Colonic mucosa (tissue), 4 donors: Measurements from ENCODE around the gene KRT8. TPM values are rescaled to one million over a fixed set of nuclear protein-coding genes. Genes with fewer than 3 reads are reported as not detected.
A peak's percentile ranks its signal among the peaks of the same experiment; 100 is the strongest.

Source experiments
- DNase-seq: peaks from one replicate; pipeline ENCODE4 v3.0.0-alpha.2; 2020
- H3K27ac ChIP-seq: fragments of 200-600 bp; one replicate; pipeline ENCODE4 v1.8.0; 2021
- H3K27me3 ChIP-seq: fragments of 200-600 bp; one replicate; pipeline ENCODE4 v1.8.0; 2021
- H3K36me3 ChIP-seq: fragments of 200-600 bp; one replicate; pipeline ENCODE4 v1.8.0; 2021
- H3K4me1 ChIP-seq: fragments of 200-600 bp; one replicate; pipeline ENCODE4 v1.8.0; 2021; ENCODE audit warnings: mild to moderate bottlenecking
- H3K4me3 ChIP-seq: fragments of 200-600 bp; one replicate; pipeline ENCODE4 v1.8.0; 2021
- H3K9ac ChIP-seq, 2 donors: one replicate each; pipeline ENCODE4 v1.7.0; 2013; ENCODE audit warnings: control low read depth in 2 of 2, low read depth in 2 of 2, low read length in 2 of 2
- H3K9me3 ChIP-seq: fragments of 200-600 bp; one replicate; pipeline ENCODE4 v1.8.0; 2021
- intact Hi-C: fragments of 100-400 bp; cut with DNase I; formaldehyde crosslinking; loops from one replicate; pipeline ENCODE4 v1.14.1; 2022
- total RNA-seq, 2 donors: library from RNA; stranded (reverse); fragmentation: NEBNext Ultra II Directional in 1 of 2; extraction: Animal tissue kit (Norgen Biotek cat#: 25700) in 1 of 2; gene quantifications; one replicate each; pipeline ENCODE4 v1.2.1, GENCODE V29; 2021
- TF ChIP-seq, protein P1 (sequence below): fragments of 200-600 bp; IDR thresholded peaks from one replicate; pipeline ENCODE4 v1.8.0; 2022; ENCODE audit warnings: antibody characterized with exemption, mild to moderate bottlenecking
- donor health status: healthy.
- donor health status: DM: no; HTN: no; CAD: no.
- donor health status: DM: no; HTN: no; CAD: no.

KRT8 gene
- total RNA-seq, 2 donors from 2014 or later = 4,207 to 4,597 TPM

DNA sequence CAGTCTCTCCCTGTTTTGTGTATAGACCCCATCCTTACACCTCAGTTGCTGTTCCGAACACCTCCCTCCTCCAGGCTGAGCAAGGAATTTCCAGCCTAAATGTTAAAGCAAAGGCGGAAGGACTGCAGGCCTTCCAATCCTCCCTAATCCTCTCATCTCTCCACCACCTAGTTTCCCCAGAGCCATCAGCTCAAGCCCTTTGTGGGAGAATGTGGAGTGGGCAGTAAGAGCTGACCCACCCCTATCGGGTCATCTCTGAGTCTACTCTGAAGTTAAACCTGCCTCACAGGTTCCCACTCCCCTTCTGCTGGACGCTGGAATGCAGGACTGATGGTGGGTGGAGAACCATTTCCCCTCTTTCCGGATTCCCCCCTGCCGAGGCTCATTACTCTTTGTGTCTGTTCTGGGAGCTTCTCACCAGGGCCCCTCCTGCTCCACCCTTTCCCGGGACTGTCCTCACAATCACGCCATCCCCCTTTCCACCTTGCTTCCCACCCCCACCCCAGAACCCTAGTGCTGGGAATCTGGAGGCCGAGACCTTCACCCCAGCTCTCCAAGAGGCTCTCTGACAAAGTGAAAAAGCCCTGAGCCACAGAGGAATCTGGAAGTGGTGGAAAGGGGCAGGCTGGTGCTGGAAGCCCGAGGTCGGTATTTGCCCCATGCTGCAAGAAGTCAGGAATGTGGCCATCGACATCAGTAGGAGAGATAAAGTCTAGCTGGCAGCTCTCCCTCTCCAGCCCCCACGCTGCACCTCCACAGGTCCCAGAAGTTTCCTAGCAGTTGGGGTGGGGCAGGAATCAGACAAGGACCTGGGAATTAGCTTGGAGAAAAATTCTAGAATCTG is 40.7 kb upstream of the KRT8 start:
- Histone ChIP-seq H3K4me3 (no peak overlapping the region), H3K9ac (peak overlapping the region in 1 of 2 donors; percentile 49), H3K36me3 (no peaks in the 10 kb centered on the region), H3K9me3 (no peaks in the 10 kb centered on the region), H3K27me3 (no peaks in the 10 kb centered on the region), H3K4me1 (no peaks in the 10 kb centered on the region), H3K27ac (no peak overlapping the region)
- intact Hi-C loops = no loop called here
- TF ChIP-seq, protein P1, sequence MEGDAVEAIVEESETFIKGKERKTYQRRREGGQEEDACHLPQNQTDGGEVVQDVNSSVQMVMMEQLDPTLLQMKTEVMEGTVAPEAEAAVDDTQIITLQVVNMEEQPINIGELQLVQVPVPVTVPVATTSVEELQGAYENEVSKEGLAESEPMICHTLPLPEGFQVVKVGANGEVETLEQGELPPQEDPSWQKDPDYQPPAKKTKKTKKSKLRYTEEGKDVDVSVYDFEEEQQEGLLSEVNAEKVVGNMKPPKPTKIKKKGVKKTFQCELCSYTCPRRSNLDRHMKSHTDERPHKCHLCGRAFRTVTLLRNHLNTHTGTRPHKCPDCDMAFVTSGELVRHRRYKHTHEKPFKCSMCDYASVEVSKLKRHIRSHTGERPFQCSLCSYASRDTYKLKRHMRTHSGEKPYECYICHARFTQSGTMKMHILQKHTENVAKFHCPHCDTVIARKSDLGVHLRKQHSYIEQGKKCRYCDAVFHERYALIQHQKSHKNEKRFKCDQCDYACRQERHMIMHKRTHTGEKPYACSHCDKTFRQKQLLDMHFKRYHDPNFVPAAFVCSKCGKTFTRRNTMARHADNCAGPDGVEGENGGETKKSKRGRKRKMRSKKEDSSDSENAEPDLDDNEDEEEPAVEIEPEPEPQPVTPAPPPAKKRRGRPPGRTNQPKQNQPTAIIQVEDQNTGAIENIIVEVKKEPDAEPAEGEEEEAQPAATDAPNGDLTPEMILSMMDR = no peak
- DNase-seq = peak; percentile 65

DNA sequence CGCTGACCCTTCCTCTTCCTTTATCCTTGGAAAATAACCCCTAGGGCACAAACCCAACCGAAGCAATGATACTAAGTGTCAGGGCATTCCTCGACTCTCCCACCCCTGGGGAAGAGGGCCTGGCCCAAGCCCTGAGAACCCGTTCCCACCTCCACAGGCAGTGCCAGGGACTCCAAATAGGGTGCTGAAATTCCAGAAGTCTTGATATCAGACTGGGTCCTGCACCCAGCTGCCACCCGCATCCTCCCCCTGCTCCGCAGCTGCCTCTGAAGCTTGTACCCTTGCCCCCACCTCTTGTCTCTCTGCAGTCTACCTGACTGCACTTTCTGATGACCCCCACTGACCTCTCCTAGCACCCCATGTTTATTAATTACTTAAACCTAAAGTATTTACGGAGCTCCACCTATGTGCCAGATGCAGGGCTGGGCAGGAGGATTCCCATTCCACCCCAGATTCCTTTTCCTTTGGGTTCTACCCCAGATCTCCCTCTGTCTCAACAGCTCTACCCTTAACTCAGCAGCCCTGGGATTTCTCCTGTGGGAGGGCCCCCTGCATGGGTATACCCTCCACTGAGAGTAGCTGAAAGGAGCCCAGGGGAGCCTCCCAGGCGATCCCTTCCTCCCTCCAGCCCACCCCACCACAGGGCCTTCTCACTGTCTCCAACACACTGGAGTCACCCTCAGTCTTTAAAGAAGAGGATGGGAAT is 40.0 kb upstream of the KRT8 start:
- Histone ChIP-seq H3K27ac (no peak overlapping the region), H3K9ac (peak overlapping the region in 1 of 2 donors; percentile 49), H3K4me1 (no peaks in the 10 kb centered on the region), H3K4me3 (no peak overlapping the region), H3K36me3 (no peaks in the 10 kb centered on the region), H3K27me3 (no peaks in the 10 kb centered on the region), H3K9me3 (no peaks in the 10 kb centered on the region)
- TF ChIP-seq, protein P1 = no peak
- no peak for DNase-seq
- intact Hi-C loops = no loop called here

DNA sequence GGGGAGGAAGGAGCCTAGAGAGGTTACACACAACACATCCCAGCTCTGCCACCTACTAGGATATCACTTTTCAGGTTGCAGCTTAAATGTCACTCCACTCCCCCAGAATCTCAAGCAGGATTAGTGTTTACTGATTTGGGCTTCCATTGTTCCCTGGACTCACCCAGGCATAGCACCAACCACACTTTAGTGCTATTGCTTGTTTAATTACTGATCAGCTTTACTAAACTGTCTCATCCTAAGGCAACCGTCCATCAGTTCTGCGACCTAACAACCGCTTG is 38.0 kb upstream of the KRT8 start:
- H3K27me3 ChIP-seq = no peaks in the 10 kb centered on the region
- H3K36me3 ChIP-seq = no peaks in the 10 kb centered on the region
- no peaks in the 10 kb centered on the region for H3K4me1 ChIP-seq
- TF ChIP-seq, protein P1 = no peak
- H3K27ac ChIP-seq = peak overlapping the region; percentile 65
- no peak overlapping the region for H3K4me3 ChIP-seq
- DNase-seq = no peak
- intact Hi-C loops = no loop called here
- H3K9me3 ChIP-seq = no peaks in the 10 kb centered on the region
- peak overlapping the region in 1 of 2 donors; percentile 62 for H3K9ac ChIP-seq

DNA sequence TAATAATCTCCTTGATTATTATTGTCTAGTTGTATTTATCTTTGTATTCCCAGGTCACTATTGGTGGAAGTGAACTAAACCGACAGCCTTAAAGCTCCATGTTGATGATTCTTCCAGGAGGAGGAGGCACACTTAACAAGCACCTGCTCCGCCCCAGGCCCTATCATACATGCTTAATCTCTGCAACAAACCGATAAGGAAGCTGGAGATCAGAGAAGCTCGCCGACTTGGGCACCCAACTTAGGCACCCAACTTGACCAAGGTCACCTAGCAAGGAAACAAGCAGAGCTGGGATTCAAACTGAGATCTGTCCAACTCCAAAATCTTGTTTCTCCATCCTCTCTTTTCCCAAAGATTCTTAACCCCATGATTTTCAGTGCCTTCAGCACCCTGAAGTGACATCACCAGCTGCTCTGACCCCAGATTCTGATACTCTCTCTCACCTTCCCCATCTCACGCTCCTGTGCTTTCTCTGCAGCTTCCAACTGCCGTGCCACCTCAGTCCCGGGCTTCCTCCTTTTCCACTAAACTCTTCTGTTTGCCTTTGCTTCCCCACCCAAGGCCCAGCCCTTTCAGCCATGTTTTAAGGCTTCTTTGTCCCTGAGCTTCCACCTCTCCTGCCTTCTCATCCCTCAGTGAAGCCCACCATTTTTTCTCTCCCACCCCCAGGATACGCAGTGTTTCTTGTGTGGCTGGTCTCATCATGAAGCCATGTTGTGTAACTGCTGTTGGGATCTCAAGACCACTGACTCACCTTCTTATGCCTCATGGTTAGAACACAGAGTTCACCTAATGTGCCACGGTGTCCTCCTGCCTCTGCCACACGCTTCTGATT is 37.4 kb upstream of the KRT8 start:
- Histone ChIP-seq H3K36me3 (no peaks in the 10 kb centered on the region), H3K4me3 (no peak overlapping the region), H3K9me3 (no peaks in the 10 kb centered on the region), H3K27me3 (no peaks in the 10 kb centered on the region), H3K9ac (peak overlapping the region in 1 of 2 donors; percentile 62), H3K4me1 (no peaks in the 10 kb centered on the region), H3K27ac (peak overlapping the region; percentile 65)
- intact Hi-C loops = no loop called here
- TF ChIP-seq, protein P1 = no peak
- DNase-seq = peak; percentile 82

DNA sequence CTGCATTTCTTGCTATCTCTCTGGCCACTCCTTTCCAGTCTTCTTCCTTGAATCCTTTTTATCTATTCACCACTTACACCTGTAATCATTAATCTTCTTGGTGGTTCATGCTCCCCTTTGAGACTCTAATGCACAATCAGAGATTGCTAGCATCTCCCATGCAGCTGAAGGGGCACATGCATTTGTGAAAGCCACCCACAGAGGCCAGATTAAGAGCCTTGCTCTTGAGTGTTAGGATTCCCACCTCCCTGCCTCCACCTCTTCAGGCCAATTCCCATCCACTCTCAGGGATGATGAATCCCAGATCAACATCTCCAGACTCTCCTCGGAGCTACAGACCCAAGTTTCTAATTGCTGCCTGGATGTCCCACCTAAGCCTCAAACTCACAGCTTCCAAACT is 24.7 kb upstream of the KRT8 start:
- TF ChIP-seq, protein P1 = no peak
- no peak overlapping the region for H3K4me3 ChIP-seq
- no peaks in the 10 kb centered on the region for H3K27me3 ChIP-seq
- H3K9ac ChIP-seq = no peak overlapping the region
- no peaks in the 10 kb centered on the region for H3K9me3 ChIP-seq
- H3K4me1 ChIP-seq = peaks cover 14% of the 10 kb centered on the region
- H3K36me3 ChIP-seq = no peaks in the 10 kb centered on the region
- no peak for DNase-seq
- intact Hi-C loops = no loop called here
- no peak overlapping the region for H3K27ac ChIP-seq
